Measurements from ENCODE around the gene TOPORS.
A peak's percentile ranks its signal among the peaks of the same experiment; 100 is the strongest.
"Not testable (repeated sequence)": the region's sequence is repeated elsewhere in the genome, so short reads cannot be mapped to it uniquely, and the experiment has no call there.

Gene TOPORS

DNA sequence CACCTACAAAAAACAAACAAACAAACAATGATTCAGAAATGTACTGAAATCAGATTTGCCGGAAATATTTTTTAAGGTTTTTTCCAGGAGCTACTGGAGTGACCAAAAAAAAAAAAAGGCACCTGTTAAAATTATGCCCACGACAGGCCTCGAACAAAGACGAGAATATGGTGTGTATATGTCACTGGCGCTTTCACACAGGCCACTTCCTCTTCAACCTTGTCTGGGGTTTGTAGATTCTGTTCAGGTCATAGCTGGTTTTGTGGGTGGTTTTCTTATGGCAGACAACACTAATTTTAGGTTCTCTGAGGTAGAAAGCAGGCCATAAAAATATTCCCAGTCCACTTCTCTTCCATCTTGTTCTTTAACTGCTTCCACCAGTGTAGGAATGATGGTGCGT lies 13.6 kb upstream of the TOPORS start:
- no peak for DNase-seq

DNA sequence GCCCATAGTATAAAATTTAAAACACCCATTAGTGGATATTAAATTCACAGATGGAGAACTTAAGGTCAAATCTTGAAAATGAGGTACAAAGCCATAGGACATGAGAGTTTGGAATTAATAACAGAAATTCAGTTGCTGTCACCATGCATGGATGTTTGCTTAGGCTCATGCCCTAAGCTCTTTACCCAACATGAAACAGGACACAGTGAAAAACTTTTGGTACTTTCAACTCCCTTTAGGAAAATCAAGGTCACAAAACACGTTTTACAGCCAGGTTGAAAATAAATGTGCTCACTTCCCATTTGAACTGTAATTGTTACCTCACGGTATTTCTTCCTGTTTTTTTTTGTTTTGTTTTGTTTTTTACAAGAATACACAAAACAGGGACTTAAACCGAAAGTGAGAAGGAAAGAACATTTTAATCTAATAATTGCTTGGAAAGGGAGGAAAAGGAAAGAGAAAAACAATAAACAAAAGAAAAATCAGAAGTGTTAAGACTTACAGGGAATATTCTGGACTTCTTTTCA lies 6.1 kb upstream of the TOPORS start:
- no peak for DNase-seq

DNA sequence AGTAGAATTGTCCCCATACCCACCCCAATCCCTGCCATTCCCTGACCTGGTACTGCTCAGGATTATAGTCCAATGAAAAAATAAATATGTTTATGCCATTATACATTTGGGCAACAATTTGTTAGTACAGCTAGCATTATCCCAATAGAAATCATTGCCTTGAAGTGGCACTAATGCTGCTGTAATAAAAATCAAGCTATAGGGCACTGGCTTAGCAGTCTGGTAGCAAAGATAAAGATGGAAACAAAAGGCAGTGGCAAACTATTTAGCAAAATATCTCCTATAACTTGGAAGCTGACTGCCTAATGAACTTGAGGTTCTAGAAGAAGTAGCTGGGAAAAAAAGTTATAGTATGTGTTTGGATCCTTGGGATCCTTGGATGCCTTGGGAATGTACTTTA lies 2.2 kb upstream of the TOPORS start:
- DNase-seq, result no peak

DNA sequence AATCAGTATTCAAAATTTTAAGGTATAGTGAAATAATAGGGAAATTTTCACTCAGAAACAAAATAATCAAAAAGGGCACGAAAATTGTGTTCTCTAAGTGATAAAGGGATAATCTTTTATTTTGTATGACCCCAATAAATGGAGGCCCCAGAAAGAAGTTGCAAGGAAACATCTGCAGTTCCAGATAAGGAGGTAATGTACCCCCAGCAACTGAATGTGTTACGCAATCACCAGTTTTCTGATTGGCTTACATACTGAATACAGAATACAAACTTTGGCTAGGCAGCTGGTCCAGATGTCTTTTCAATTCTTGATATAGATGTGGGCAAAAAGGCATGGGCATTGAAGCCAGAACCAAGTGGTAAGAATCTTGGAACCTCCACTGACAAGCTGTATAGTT lies 1.7 kb upstream of the TOPORS start:
- no peak for DNase-seq

DNA sequence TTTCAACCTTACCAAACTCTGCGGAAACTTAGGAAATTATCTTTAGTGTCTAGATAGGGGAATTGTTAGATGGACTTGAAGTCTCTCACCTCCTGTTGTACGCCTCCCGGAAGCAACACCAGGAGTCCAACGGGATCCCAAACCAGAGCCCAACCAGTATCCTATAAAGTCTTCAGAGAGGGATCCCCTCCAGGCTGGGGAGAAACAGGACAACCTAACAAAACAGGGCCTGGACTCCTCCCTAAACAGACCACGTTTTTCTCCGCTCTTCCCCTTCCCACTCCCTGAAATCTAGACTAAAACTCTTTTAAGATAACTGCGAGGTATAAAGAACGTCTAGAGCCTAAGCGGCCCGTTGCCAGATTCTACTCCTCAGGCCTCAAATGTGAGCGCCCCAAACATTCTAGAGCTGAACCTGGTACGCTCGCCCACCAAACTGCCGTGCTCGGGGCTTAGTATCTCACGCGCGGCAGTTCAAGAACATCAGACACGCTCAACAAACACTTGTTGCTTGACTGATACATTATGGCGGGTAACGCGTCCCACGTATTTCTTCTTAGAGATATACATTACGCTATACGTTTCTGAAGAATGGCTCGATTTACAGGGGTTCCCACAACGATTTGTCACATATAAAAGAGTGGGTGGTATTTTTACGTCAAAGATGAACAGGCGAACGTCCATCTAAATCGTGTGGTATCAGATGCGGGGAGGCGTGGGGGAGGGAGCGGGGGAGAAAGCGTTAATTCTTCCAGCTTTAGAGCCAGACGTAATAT lies 922 bp downstream of the TOPORS start:
- peak; percentile 27 for DNase-seq

DNA sequence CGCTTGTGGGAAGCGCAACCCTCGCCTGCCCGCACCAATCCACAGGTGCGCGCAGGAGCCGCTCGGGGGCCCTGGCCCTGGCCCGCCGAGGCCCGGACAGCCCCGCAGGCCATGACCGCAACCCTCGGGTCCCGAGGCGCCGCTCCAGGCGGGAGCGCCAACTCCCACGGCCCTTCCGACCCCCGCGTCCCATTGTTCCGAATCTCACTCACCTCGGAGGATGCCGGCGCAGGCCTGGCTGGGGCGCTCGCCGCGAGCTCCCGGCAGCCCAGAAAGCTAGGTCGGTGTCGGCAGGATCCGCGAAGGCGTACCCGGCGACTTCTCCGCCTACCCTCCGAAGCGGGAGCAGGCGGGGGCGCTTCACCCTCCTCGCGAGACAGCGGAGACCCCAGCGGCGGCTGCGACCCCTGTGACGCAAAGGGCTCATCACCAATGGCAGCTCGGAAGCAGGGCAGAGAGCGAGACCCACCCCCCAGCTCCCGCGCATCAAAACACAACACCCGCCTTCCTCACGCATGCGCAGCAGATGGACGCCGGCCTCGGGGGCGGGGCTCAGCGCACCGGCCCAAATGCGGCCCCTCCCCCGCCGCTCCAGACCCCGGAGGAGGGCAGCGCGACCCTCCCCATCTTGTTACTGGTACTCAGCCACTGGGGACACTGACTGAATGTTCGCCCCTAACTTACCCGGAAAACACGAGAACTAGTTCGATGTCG lies 1.7 kb downstream of the TOPORS start:
- DNase-seq, result peak; percentile 98

DNA sequence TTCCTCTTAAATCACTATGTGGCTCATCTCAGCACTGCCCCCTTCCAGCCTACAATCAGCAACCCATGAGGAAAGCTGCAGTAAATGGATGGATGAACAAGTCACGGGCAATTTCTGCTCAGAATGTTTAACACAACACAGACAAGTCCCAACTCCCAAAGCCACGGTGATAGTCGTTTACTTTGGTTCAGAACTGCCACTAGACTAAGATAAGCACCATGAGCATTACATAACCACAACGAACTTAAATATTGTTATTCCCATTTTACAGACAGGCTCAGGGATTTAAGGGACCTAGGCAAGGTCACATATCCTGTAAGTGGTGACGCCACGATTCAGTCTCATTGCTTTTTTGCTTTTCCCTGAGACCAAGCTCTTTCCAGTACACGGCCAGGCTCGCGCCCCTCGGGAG lies 2.2 kb downstream of the TOPORS start:
- no peak for DNase-seq

DNA sequence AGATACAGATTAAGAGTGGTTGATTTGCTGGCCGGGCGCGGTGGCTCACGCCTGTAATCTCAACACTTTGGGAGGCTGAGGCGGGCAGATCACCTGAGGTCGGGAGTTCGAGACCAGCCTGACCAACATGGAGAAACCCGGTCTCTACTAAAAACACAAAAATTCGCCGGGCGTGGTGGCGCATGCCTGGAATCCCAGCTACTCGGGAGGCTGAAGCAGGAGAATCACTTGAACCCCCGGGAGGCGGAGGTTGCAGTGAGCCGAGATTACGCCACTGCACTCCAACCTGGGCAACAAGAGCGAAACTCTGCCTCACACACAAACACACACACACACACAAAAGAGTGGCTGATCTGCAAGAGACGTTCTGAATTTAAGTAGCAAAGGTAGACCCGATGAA lies 4.2 kb downstream of the TOPORS start:
- not testable (repeated sequence) for DNase-seq

DNA sequence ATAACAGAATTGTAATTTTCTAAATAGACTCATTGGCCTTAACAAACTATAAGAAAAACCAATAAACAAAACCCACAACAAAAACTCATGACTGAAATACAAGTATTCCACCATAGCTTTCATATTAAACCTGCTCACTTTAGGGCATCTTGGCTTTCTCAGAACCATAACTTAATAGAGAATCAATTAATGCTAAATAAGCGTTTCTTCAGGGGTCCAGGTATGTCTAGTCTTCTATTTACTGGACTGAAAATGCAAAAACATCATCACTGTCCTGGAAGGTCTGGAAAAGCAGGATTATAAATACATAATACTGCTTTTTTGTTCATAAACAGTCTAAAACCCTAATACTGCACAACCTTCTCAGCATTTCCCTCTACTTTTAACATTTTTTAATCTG lies 6.5 kb downstream of the TOPORS start:
- no peak for DNase-seq

DNA sequence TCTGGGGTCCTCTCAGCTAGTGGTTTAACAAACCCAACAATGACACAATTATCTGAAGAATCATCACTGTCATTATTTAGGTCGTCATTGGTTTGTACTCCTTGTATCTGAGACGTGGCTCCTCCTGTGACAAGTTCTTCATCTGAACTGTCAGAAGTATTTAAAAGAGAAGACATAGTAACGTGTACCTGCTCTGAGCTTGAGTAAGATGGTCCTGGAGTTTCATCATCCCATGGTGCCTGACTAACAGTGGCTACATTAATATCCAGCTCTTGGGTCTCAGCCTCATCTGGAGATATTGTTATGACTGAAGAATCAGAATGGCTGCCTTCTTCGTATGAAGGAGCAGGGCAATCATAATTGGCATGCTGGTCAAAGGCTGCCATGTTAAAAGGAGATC lies 9.3 kb downstream of the TOPORS start:
- DNase-seq, result no peak

DNA sequence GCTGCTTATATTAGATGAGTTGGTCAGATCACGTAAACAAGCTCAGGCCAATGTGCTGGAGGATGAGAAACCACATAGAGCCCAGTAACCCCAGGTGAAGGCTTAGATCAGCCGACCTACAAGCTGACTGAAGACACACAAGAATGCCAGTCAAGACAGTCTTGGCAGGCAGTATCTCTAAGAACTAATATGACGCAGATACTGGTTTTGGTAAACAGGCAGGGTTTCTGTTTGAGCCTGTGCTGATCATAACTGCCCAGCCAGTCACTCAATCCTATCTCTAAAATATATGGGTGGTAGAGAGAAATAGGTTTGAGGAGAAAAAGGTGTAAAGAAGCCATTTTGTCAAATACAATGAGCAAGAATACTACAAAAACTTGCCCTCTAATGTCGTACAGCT lies 18.6 kb downstream of the TOPORS start:
- no peak for DNase-seq

DNA sequence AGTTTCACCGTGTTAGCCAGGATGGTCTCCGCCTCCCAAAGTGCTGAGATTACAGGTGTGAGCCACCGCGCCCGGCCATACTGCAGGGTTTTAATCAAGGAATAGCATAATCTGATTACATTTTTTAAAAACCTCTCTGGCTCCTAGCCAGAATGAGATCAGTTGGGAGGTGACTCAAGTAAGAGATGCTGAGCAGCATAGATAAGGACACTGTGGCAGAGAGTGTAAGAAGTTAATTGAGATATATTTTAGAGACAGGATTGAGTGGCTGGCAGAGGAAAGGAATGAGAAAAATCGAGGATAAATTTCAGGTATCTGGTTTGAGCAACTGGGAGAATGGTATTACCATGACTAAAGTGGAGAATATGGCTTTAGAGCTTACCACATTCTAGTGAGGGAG lies 19.1 kb downstream of the TOPORS start:
- no peak for DNase-seq

DNA sequence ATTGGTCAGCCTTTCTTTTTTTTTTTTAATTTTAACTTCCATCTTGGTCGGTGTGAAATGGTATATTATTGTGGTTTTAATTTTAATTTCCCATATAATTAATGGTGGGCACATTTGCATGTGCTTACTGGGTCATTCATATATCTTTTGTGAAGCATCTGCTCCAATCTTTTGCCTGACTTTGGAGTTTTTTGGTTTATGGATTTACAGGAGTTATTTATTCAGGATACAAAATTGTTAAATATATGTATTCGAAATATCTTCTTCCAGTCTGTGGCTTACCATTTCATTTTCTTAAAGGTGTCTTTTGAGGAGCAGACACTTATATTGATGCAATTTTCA lies 25.7 kb downstream of the TOPORS start:
- DNase-seq, result no peak

DNA sequence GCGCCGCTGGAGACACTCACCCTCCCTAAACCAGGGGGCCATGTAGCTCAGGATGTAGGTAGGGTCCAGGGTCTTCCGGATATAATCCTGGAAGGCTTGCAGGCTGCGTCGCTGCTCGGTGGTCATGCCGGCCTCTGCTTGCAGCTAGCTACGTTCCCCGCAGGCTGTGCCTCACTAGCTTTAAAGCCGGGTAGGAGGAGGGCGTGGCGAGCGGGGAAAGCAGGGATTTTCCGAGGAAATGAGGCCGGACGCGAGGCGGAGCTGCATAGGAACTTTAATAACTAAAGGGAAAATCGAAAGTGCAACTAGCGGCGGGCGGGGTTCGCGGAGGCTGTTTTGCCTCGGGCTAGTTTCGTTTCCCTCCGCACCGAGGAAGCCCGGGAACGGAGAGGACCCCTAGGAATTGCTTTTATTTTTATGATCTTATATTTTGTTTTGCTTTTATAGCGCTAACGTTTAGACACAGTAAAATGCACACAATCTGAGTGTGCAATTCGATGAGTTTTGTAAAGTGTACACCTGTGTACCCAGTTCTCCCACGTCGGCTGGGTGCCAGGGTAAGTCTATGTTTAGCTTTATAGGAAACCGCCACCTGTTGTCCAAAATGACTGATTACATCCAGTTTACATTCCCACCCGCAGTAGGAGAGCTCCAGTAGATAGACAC lies 26.2 kb downstream of the TOPORS start, which contains the start of gene RIGI:
Gene RIGI, minus strand, starts transcription at position 156 of the 666 bp plus-strand sequence. Its CDS starts 30 bp downstream, at position 126.
- DNase-seq, result peak; percentile 81

DNA sequence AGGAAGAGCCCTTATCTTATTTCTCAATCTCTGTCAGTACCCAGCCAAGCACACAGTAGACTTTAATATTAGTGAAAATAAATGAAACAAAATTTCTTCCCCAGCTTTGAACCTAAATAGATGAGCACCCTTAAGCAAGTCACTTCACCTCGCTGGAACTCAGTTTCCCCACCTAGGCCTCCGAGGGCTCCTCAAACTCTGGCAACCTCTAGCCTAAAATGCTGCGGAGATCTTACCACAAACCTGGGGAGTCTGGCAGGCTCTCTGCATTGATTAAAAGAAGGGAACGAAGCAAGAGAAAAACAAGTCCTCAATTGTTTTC lies 26.7 kb downstream of the TOPORS start:
- no peak for DNase-seq

DNA sequence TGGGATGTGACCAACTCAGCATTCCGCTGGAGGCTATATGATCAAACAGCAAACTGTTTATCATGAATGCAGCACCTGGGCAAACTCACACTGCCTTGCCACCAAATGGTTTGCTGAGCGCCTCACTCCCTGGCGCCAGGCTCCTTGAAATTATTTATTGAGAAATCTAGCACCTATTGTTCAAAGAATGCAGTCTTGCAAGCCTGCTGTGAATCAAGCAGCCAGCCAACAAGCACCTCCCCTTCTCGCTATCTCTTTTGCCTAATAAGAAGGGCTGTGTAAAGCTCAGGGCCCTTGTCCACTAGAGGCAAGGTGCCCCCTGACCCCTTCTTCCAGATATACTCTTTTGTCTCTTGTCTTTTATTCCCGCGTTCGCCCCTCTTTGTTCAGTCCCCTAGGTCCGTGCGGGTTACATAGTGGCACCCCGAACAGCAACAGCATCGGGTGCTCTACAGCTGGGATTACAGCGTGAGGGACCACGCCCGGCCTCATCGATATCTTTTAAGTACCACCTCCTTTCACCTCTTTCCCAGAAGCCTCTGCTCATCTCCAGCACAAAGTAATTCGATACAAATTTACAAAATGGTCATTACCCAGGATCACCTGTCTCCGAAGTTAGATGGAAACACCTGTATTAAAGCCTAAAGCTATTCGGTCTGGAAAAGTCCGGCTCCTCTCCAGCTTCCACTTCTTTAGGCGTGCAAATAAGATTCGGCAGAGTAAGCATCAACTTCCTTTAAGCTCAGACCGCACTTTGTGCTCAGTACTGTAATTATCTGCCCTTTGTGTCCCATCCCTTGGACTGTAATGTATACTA lies 27.3 kb downstream of the TOPORS start:
- DNase-seq, result no peak

DNA sequence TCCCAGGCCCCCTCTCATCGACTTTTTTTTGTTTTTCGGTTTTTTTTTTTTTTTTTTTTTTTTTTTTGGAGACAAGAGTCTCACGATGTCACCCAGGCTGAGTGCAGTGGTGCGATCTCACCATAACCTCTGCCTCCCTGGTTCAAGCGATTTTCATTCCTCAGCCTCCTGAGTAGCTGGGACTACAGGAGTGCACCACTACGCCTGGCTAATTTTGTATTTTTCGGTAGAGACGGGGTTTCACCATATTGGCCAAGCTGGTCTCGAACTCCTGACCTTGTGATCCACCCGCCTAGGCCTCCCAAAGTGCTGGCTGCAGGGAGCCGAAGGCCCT lies 27.9 kb downstream of the TOPORS start:
- DNase-seq, result not testable (repeated sequence)

DNA sequence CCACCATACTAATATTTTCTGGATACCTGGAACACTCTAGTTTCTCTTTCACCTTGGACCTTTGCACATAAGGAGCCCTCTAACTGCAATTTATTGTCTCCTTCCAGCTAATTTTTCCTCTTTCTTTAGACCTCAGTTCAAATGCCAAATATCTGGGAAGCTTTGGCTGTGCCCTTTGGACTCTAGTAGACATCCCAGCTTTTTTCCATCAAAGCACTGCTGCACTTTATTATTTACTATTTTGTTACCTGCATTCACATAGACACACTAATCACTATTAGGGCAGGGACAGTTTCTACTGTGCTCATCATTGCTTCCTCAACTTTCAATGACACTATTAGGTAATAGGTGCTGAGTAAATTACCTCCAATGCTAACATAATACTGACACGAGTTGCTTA lies 28.5 kb downstream of the TOPORS start:
- no peak for DNase-seq

DNA sequence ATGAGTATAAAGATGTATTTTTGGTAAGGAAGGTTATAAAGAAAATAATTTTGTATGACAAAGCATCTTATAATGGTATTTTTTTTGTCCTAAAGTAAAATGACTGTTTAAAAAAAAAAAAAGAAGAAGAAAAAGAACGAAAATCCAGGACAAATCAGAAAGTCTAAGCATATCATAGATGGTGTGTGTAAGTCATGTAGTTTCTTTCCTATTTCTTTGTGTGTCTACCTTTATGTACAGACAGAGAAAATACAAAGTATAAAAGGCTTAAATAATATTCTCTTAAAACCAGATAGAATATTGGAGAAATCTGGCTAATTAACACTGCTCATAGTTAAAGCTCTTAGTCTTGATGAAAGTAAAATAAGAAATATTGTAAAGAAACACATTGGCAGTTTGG lies 34.1 kb downstream of the TOPORS start:
- DNase-seq, result no peak

DNA sequence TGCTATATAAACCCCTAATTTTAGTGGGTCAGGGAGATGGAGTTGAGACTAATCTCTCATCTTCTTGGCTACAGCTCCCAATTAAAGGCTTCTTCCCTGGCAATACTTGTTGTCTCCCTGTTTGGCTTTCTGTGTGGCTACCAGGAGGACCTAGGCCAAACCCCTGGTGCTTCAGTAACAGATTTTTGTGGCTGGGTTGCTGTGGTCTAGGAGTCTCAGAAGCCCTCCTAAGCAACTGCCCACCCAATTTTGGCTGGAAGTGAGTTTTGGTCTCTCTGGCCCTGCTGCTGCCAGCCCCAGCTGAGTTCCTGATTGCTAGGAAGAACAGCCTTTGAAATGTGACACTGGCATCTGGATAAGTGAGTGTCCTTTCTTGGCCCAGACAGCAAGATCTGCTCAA lies 36.1 kb downstream of the TOPORS start:
- no peak for DNase-seq

DNA sequence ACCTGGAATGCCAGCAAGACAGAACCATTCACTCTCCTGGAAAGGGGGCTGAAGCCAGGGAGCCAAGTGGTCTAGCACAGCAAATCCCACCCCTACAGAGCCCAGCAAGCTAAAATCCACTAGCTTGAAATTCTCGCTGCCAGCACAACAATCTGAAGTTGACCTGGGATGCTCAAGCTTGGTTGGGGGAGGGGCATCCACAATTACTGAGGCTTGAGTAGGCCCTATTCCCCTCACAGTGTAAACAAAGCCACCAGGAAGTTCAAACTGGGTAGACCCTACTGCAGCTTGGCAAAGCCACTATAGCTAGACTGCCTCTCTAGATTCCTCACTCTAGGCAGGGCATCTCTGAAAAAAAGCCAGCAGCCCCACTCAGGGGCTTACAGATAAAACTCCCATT lies 43.7 kb downstream of the TOPORS start:
- DNase-seq, result no peak

DNA sequence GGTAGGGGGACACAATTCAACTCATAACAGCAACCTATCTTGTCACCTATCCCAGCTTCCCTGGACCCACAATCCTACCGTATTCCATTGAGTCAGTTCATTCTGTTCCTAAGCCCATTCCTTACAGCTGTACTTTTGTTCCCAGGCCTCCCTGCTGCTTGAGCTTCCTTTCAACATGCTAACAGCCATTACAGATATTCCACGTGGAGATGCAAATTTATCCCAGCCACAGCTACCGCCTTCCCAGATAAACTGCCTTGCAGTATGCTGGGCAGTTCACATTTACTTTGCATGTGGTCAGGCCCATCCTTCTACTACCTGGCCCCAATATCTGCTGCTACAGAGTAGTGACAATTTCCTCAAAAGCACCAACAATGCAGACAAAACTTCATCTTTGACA lies 49.4 kb downstream of the TOPORS start:
- DNase-seq, result no peak

DNA sequence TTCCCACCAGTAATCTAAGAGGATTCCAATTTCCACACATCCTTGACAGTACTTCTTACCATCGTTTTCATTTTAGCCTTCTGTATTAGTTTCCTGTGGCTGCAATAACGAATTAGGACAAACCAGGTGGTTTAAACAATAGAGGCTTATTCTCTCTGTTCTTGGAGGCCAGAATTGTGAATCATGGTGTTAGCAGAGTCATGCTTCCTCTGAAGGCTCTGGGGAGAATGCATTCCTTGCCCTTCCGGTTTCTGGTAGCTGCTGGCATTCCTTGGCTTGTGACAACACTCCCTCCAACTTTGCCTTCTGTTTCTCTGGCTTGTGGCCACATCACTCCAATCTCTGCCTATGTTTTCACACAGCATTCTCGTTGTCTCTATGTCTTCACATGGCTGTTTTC lies 49.9 kb downstream of the TOPORS start:
- no peak for DNase-seq
